HG03064 (cell line): Measurements from ENCODE around the gene NPAS3.

ENCODE experiments used
- ATAC-seq: cut with Tn5 transposase; IDR thresholded peaks from one replicate; pipeline ENCODE4 v1.9.1; 2021; ENCODE audit warnings: low read depth; ENCODE audit not compliant: unreplicated experiment

NPAS3 gene

GRCh38 chr14:32940066-32940651, 1.5 kb downstream of the NPAS3 start:
- ATAC-seq = no peak

GRCh38 chr14:32940711-32941667, 2.3 kb downstream of the NPAS3 start:
- ATAC-seq = no peak

GRCh38 chr14:32941668-32942065, 3.0 kb downstream of the NPAS3 start:
- ATAC-seq = no peak

GRCh38 chr14:32947081-32947480, 8.4 kb downstream of the NPAS3 start:
- no peak for ATAC-seq

GRCh38 chr14:32947792-32948191, 9.1 kb downstream of the NPAS3 start:
- no peak for ATAC-seq

GRCh38 chr14:32950584-32950983, 11.9 kb downstream of the NPAS3 start:
- ATAC-seq = no peak

- ATAC-seq = no peak
These were observed 28.7 kb downstream of the NPAS3 start for GRCh38 chr14:32967421-32967820.

GRCh38 chr14:32968972-32969544, 30.4 kb downstream of the NPAS3 start:
- ATAC-seq = no peak

- ATAC-seq = no peak
These were observed 39.2 kb downstream of the NPAS3 start for GRCh38 chr14:32977913-32978312.

- ATAC-seq = no peak
These were observed 40.1 kb downstream of the NPAS3 start for GRCh38 chr14:32978691-32979255.

GRCh38 chr14:32980178-32980901, 41.7 kb downstream of the NPAS3 start:
- ATAC-seq = no peak

GRCh38 chr14:32980902-32981501, 42.3 kb downstream of the NPAS3 start:
- no peak for ATAC-seq

- no peak for ATAC-seq
These were observed 45.7 kb downstream of the NPAS3 start for GRCh38 chr14:32984241-32984930.

- no peak for ATAC-seq
These were observed 47.2 kb downstream of the NPAS3 start for GRCh38 chr14:32985866-32986265.

- no peak for ATAC-seq
These were observed 48.3 kb downstream of the NPAS3 start for GRCh38 chr14:32986791-32987540.

GRCh38 chr14:32991691-32992090, 53.0 kb downstream of the NPAS3 start:
- no peak for ATAC-seq

GRCh38 chr14:32993921-32994320, 55.2 kb downstream of the NPAS3 start:
- no peak for ATAC-seq

- no peak for ATAC-seq
These were observed 57.7 kb downstream of the NPAS3 start for GRCh38 chr14:32996343-32996742.

GRCh38 chr14:32998433-32998832, 59.8 kb downstream of the NPAS3 start:
- no peak for ATAC-seq
